Left ventricle myocardium inferior (tissue), 1 donor: ENCODE measurements around the gene ZNF154. TPM values are rescaled to one million over a fixed set of nuclear protein-coding genes. Genes with fewer than 3 reads are reported as not detected.

Experiments
- DNase-seq: peaks from one replicate; pipeline ENCODE4 v3.0.0-alpha.2; 2020
- H3K27ac ChIP-seq: fragments of 200-600 bp; replicated peaks from 2 replicates; pipeline ENCODE4 v1.8.0; 2021
- H3K27me3 ChIP-seq: fragments of 200-600 bp; 2 replicates; pipeline ENCODE4 v1.8.0; 2021; ENCODE audit warnings: low read depth
- H3K36me3 ChIP-seq: fragments of 200-600 bp; 2 replicates; pipeline ENCODE4 v1.8.0; 2021
- H3K4me1 ChIP-seq: fragments of 200-600 bp; 2 replicates; pipeline ENCODE4 v1.8.0; 2021
- H3K4me3 ChIP-seq: fragments of 200-600 bp; 2 replicates; pipeline ENCODE4 v1.8.0; 2021; ENCODE audit warnings: mild to moderate bottlenecking, moderate library complexity
- H3K9me3 ChIP-seq: fragments of 200-600 bp; replicated peaks from 2 replicates; pipeline ENCODE4 v1.8.0; 2021
- intact Hi-C: fragments of 100-400 bp; cut with micrococcal nuclease; formaldehyde crosslinking; loops from one replicate; pipeline ENCODE4 v1.11.0; 2022
- total RNA-seq: library from RNA; stranded (reverse); fragmentation: NEBNext Ultra II Directional; extraction: Animal tissue kit (Norgen Biotek cat#: 25700); gene quantifications from one replicate; pipeline ENCODE4 v1.2.1, GENCODE V29; 2021
- TF ChIP-seq, protein P1 (sequence below): fragments of 200-600 bp; IDR thresholded peaks from 2 replicates; pipeline ENCODE4 v1.8.0; 2021; ENCODE audit warnings: antibody characterized with exemption, mild to moderate bottlenecking, borderline replicate concordance
- donor health status: DM: no; HTN: yes; CAD: no; lungs with severe emphysema.

Gene ZNF154
- total RNA-seq, 1 donor from 2014 or later = 4.8 TPM

- DNase-seq = no peak
- intact Hi-C loops = no loop called here
- TF ChIP-seq, protein P1, sequence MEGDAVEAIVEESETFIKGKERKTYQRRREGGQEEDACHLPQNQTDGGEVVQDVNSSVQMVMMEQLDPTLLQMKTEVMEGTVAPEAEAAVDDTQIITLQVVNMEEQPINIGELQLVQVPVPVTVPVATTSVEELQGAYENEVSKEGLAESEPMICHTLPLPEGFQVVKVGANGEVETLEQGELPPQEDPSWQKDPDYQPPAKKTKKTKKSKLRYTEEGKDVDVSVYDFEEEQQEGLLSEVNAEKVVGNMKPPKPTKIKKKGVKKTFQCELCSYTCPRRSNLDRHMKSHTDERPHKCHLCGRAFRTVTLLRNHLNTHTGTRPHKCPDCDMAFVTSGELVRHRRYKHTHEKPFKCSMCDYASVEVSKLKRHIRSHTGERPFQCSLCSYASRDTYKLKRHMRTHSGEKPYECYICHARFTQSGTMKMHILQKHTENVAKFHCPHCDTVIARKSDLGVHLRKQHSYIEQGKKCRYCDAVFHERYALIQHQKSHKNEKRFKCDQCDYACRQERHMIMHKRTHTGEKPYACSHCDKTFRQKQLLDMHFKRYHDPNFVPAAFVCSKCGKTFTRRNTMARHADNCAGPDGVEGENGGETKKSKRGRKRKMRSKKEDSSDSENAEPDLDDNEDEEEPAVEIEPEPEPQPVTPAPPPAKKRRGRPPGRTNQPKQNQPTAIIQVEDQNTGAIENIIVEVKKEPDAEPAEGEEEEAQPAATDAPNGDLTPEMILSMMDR = no peak
- Histone ChIP-seq H3K27me3 (no peaks in the 10 kb centered on the region), H3K27ac (no peak overlapping the region), H3K9me3 (peaks cover 100% of the 10 kb centered on the region), H3K36me3 (peaks cover 66% of the 10 kb centered on the region), H3K4me3 (no peak overlapping the region), H3K4me1 (peaks cover 15% of the 10 kb centered on the region)
Observed at GRCh38 chr19:57688011-57688763, 20.8 kb downstream of the ZNF154 start.

DNA sequence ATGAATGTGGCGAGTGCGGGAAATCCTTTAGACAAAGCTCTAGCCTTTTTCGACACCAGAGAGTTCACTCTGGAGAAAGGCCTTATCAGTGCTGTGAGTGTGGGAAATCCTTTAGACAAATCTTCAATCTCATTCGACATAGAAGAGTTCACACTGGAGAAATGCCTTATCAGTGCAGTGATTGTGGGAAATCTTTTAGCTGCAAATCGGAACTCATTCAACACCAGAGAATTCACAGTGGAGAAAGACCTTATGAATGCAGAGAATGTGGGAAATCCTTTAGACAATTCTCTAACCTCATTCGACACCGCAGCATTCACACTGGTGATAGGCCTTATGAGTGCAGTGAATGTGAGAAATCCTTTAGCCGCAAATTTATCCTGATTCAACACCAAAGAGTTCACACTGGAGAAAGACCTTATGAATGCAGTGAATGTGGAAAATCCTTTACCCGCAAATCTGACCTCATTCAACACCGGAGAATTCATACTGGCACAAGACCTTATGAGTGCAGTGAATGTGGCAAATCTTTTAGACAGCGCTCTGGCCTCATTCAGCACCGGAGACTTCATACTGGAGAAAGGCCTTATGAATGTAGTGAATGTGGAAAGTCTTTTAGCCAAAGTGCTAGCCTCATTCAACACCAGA is 21.5 kb downstream of the ZNF154 start:
- Histone ChIP-seq H3K9me3 (peaks cover 97% of the 10 kb centered on the region), H3K36me3 (peaks cover 63% of the 10 kb centered on the region), H3K4me1 (peaks cover 22% of the 10 kb centered on the region), H3K27ac (no peak overlapping the region), H3K27me3 (no peaks in the 10 kb centered on the region), H3K4me3 (no peak overlapping the region)
- DNase-seq = no peak
- TF ChIP-seq, protein P1 = no peak
- intact Hi-C loops = no loop called here

GRCh38 chr19:57686727-57687126 is 22.3 kb downstream of the ZNF154 start:
- intact Hi-C loops = no loop called here
- peaks cover 30% of the 10 kb centered on the region for H3K4me1 ChIP-seq
- H3K4me3 ChIP-seq = no peak overlapping the region
- no peaks in the 10 kb centered on the region for H3K27me3 ChIP-seq
- no peak for DNase-seq
- no peak overlapping the region for H3K27ac ChIP-seq
- peaks cover 63% of the 10 kb centered on the region for H3K36me3 ChIP-seq
- H3K9me3 ChIP-seq = peaks cover 89% of the 10 kb centered on the region
- TF ChIP-seq, protein P1 = no peak

- H3K9me3 ChIP-seq = peaks cover 45% of the 10 kb centered on the region
- H3K36me3 ChIP-seq = peaks cover 45% of the 10 kb centered on the region
- TF ChIP-seq, protein P1 = no peak
- no peaks in the 10 kb centered on the region for H3K27me3 ChIP-seq
- no peak for DNase-seq
- intact Hi-C loops = no loop called here
- H3K4me1 ChIP-seq = peaks cover 30% of the 10 kb centered on the region
- peak overlapping the region; percentile 85 for H3K27ac ChIP-seq
- H3K4me3 ChIP-seq = peak overlapping the region; percentile 87
Observed at GRCh38 chr19:57682226-57682766, 26.7 kb downstream of the ZNF154 start.

DNA sequence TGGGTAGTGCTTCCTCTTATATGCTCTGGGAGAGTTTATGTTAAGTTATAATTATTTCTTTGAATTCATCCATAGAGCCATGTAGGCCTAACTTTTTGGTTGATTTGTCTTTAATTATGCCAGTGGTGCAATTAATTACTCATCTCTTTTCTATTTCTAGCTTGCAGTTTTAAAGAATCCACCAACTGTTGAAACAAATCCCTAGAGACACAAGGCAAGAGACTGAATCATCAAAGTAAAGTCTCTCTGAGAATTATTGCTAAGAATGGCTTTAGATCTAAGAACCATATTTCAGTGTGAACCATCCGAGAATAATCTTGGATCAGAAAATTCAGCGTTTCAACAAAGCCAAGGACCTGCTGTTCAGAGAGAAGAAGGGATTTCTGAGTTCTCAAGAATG is 33.1 kb downstream of the ZNF154 start:
- intact Hi-C loops = no loop called here
- H3K4me3 ChIP-seq = no peak overlapping the region
- H3K4me1 ChIP-seq = no peaks in the 10 kb centered on the region
- no peak for DNase-seq
- TF ChIP-seq, protein P1 = no peak
- no peak overlapping the region for H3K27ac ChIP-seq
- H3K36me3 ChIP-seq = no peaks in the 10 kb centered on the region
- peaks cover 4% of the 10 kb centered on the region for H3K9me3 ChIP-seq
- no peaks in the 10 kb centered on the region for H3K27me3 ChIP-seq
